GM10266 (cell line): Measurements from ENCODE around the gene GNG14.
A peak's percentile ranks its signal among the peaks of the same experiment; 100 is the strongest.
"Not testable (repeated sequence)": the region's sequence is repeated elsewhere in the genome, so short reads cannot be mapped to it uniquely, and the experiment has no call there.

Source experiments
- DNase-seq: peaks from one replicate; pipeline ENCODE4 v3.0.0; 2012; ENCODE audit errors: extremely low spot score
- CTCF ChIP-seq: IDR thresholded peaks from 2 replicates; pipeline ENCODE4 v1.5.1; 2012; ENCODE audit warnings: mild to moderate bottlenecking, low read depth; ENCODE audit not compliant: control insufficient read depth, insufficient read depth; ENCODE audit errors: missing control alignments

GNG14 gene

GRCh38 chr19:12687496-12688196 is at the start of gene GNG14:
Gene GNG14, plus strand, starts transcription at chr19:12687998. Its CDS starts 51 bp downstream, at chr19:12688049.
- no peak for DNase-seq
- no peak for TF ChIP-seq CTCF

- peak; percentile 3 for DNase-seq
Observed at GRCh38 chr19:12638611-12639182, 49.1 kb upstream of the GNG14 start.

GRCh38 chr19:12639901-12640613 is 47.7 kb upstream of the GNG14 start:
- DNase-seq: peak; percentile 88
- peak; percentile 84 for TF ChIP-seq CTCF

More at GRCh38 chr19:12638611-12639182, 49.1 kb upstream of the GNG14 start:
- no peak for TF ChIP-seq CTCF

GRCh38 chr19:12641456-12641855 is 46.3 kb upstream of the GNG14 start:
- TF ChIP-seq CTCF: no peak
- peak; percentile 5 for DNase-seq

- peak; percentile 5 for DNase-seq
- TF ChIP-seq CTCF: no peak
Observed at GRCh38 chr19:12642506-12642905, 45.3 kb upstream of the GNG14 start.

GRCh38 chr19:12643716-12644115 is 44.1 kb upstream of the GNG14 start:
- DNase-seq: not testable (repeated sequence)

- no peak for TF ChIP-seq CTCF
- peak; percentile 20 for DNase-seq
Observed at GRCh38 chr19:12646551-12646950, 41.2 kb upstream of the GNG14 start.
